HG02759 (cell line): ENCODE data around the gene ITGBL1.

Source experiments
- ATAC-seq: cut with Tn5 transposase; IDR thresholded peaks from one replicate; pipeline ENCODE4 v1.9.1; 2021; ENCODE audit warnings: mild to moderate bottlenecking, moderate library complexity; ENCODE audit not compliant: unreplicated experiment

The ITGBL1 gene

DNA sequence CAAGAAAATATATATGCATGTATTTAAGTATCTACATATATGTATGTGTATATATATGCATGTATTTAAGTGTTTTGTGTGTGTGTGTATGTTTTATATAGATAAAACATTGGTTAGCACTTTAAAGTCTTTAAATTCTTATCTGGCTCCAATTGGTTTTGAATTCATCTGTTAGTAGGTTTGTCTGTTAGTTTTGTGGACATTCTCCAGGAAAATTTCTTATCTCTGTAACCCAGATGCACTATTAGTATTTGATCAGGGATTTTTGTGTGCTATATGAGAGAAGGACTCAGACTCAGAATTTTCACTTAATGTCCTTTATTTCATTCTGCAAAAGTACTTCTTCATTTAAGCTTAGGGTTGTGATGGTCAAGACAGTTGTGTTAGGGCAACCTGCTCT lies 103.1 kb downstream of the ITGBL1 start:
- no peak for ATAC-seq

DNA sequence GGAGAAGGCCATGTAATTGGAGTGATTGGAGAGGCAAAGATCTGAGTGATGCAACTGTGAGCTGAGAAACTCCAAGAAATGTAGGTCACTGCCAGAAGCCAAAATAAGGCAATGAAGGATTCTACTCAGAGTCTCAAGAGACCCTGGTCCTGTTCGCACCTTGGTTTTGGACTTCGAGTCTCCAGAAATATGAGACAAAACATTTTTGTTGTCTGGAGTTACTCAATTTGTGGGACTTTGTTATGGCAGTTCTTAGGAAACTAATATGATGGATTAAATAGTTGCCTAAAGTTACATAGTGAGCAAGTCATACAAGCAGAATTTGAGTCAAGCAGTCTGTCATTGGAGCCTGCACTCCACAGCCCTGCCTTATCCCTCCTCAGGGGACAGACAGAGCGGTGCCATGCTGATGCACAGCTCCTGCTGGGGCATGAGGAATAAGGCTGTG lies 104.2 kb downstream of the ITGBL1 start:
- ATAC-seq = no peak

DNA sequence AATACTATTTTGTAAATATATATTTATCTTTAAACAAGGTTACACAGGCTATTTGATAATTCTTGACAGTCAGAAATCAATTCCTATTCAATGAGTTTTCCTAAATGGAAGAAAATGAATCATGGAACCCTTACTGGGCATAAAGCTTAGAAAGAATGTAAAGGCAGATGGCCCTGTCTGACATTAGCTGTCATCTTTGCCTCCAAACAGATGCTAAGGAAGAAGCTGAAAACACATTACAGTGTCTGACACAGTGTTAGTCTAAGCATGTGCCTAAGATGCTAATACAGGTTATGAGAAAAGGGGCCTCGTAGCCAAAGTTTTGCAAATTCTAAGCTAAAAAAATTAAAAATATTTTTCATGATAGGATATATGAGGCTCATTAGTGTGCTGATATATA lies 112.8 kb downstream of the ITGBL1 start:
- ATAC-seq = no peak

DNA sequence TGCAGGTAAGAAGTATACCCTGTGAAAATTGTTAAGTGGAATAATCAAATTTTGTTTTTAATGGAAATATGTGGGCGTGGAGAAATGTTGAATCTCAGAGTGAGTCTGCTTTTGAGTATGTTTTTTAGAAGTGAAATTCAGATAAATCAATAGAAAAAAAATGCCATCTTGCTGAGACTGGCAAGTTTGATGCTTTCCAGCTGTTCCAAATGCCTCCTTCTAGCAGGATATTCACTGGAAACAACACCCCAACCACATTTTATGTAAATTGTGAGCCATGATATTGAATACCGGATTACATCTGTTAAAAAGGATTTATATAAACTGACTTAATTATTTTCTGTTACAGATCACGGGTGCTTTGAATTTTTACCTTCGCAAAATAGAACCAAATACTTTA lies 115.4 kb downstream of the ITGBL1 start:
- ATAC-seq = no peak

DNA sequence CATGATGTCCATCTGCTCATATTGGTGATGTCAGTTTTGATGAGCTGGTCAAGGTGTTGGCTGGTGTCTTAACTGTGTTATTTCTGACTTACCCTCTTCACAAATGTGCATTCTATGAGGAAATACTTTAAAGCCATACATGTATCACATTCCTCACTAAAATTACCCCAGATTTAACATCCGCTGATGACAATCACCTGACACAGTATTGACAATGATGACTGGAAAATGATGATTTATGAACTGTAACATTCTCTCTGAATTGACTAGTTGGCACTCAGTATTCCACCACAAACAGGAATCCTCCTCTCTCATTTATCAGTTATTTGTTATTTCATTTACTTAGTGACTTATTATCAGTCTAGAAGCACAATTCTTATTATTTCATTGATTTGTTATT lies 117.3 kb downstream of the ITGBL1 start:
- ATAC-seq = no peak

DNA sequence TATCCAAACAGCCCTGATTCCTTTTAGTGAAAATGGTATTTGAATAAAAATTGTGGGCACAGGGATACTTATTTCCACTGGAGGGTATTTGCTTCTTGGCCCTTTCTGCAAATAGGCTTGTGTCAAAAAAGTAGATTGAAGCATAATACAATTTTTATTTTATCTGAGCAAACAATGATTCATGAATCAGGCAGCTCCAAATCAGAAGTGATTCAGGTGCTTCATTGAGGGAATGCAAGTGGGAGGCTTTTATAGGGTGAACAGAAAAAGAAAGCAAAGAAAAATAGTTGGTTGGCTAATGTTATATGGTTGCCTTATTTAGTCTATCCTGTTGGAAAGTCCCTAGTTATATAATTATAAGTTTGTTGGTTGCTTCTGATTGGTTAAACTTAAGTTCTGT lies 117.9 kb downstream of the ITGBL1 start:
- ATAC-seq = no peak

DNA sequence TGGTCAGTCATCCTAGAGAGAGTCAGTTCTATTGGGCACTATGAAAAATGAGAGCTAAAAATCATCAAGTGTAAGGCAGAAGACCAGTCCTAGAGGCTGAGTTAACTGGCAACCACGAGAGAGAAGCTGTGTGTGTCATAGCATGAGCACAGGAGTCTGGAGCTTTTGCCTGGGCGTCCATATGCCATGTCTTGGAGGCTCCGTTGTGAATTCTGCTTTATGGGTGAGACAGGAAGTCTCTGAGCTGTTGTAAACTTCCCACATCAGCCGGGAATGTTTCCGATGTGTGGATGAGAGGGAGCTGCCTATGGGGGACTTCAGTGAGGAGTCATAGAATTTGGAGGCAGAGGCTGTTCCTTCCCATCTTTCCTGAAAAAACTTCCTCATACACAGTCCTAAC lies 120.0 kb downstream of the ITGBL1 start:
- no peak for ATAC-seq

DNA sequence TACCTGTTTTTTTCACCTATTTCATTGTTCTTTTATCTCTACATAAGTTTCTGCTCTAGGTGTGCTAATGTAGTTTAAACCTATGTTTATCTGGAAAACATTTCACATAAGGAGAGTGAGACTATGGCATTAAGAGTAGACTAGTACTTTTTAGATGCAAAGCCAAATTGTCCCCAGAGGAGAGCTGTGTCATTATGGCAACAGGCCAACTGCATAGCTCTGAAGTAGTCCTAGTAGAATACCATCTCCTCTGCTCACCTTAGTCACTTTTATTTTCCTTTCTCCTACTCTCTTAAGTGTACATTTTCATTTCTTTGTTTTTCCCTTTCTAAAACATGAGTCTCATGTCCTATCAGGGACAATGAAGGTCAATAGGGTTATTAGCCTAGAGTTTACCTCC lies 123.1 kb downstream of the ITGBL1 start:
- no peak for ATAC-seq

DNA sequence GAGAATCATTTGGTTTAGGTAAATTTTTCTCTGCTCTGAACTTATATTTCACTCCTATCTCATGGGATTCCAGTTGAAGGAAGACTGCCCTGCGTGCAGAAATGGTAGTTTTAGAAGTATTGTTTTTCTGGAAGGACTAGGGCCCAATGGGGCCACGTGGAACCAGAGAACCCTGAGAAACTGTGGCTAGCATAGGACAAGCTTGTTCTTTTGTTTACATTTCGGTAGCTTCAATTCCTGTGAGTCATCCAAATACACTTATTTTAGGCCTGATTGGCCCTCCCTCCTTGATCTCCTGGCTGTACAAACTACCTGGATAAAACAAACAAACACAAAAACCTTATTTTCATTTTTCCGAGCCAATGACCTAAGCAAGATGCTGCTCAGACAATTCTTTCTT lies 124.0 kb downstream of the ITGBL1 start:
- ATAC-seq = no peak

DNA sequence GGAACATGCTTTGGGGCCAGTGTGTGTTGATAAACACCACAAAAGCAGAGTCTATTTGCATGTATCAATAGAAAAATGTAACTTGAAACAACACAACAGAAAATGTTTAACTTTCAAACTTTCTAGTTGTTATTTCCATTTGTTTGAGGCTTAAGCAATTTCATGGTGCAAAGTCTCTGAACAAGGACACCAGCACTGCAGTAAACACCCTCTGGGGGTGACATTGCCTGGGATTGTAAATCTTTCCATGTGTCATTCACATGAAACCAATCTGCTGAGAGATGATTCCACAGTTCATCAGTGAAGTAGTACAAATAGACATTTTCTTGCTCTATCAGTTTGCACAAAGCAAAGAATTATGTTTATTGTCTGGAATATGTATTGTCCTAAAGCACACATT lies 124.5 kb downstream of the ITGBL1 start:
- ATAC-seq = no peak

DNA sequence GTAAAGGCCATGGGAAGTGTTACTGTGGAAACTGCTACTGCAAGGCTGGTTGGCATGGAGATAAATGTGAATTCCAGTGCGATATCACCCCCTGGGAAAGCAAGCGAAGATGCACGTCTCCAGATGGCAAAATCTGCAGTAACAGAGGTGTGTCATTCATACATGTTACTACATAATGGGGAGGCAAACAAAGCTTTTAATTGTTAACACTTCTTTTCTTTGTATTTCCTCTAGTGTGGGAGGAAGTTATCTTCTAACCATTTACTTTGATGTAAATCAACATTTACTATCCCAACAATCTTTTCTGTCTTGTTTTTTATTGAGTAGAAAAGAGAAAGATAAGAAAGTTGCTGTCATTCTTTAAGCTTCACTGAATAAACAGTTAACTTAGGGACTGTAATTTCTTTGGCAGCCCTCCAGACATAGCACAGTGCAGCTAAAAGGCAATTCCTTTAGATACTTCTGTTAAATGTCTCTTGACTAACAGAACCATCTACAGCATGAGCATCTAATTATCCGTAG lies 126.9 kb downstream of the ITGBL1 start:
- no peak for ATAC-seq

DNA sequence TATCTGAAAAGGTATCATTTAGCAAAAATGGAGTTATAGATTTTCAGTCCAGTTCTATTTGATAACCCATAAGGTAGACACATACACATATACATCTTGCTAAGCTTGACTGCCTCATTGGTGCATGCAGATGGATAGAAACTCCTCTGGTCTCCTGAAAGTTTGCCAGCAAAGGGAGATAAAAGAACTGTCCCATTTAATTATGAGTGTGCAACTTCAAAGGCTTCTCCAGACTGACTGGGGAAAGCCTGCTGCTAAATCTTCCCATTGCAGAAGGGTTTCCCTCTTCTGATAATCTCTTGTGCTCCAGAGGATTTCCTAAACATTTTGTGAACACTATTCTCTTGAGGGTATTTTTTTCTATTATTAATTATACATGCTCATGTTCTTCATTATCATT lies 131.9 kb downstream of the ITGBL1 start:
- no peak for ATAC-seq

DNA sequence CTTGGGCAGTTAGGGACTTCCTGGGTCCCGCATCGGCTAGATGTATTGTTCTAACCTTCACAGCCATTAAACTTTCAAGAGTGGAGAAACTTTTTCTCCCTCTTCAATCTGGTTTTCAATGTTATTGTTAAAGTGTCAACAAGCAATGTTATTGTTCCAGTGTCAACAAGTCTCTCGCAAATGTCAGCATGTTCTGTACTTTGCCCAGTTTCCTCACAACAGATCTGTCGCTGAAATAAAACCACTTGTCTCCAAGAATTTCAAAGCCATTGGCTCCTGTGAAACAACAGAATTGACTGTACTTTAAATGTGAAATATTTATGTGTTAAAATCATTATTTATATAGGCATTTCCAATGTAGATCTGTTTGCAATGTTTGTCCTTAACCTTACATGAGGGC lies 138.0 kb downstream of the ITGBL1 start:
- no peak for ATAC-seq

DNA sequence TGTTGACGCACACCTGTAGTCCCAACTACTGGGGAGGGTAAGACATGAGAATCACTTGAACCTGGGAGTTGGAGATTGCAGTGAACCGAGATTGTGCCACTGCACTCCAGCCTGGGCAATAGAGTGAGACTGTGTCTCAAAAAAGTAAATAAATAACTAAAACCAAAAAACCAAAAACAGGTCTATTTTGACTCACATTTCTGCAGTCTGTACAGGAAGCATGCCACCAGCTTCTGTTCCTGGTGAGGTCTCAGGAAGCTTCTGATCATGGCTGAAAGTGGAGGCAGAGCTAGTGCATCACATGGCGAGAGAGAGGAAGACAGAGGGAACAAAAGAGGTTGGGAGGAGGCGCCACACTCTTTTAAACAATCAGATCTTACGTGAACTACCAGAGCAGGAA lies 142.5 kb downstream of the ITGBL1 start:
- ATAC-seq = no peak

DNA sequence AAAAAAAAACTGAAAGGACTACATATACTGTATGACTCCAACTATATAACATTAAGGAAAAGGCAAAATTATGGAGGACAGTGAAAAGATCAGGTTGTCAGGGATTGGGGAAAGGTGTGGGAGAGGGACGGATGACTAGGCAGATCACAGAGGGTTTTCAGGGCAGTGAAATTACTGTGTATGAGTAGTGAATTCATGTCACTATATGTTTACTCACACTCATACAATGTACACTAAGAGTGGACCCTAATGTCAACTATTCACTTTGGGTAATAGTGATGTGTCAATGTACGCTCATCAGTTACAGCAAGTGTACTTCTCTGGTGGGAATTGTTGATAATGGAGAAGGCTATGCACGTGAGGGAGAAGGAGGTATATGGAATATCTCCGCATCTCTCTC lies 144.3 kb downstream of the ITGBL1 start:
- ATAC-seq = no peak

DNA sequence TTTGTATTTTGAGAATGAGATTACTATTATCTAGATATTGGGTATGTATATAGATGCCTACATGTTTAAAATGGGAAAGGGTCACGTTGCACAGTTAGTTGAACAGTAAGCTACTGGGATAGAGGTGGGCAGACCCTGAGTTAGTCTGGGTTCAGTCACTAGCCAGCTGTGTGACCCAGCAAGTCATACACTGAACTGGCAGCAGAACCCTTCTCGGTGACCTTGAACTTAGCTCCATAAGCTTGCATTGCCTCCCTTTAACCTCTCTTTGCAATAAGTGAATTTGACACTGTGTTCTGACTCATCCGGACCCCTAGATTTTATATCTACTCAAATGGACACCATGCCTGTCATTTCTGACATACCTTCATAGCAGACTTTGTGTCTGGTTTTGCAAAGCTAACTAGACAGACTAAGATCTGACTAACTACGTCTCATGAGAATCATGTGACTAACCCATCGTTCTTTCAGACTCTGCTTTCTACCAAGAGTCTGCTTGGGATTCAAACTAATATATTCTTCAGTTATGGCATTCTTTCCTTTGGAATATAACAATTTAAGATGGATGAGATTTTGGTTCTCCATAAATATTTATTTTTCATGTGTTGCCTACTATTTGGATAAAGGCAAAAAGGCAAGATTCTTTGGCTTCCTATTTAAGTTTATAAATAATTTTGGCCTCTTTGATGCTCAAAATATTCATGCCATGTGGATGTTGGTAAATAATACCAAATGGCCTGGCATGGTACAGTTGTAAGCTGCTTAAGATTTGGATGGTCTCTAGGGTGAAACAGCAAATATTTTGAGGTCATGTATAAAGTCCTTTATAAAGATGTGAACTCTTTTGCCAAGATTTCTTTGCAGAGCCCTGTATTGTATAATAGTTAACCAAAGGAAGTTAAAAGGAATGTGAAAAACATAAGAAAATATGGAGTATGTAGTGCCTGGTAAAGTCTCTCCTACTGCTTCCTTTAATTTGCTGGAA lies 159.3 kb downstream of the ITGBL1 start:
- no peak for ATAC-seq

DNA sequence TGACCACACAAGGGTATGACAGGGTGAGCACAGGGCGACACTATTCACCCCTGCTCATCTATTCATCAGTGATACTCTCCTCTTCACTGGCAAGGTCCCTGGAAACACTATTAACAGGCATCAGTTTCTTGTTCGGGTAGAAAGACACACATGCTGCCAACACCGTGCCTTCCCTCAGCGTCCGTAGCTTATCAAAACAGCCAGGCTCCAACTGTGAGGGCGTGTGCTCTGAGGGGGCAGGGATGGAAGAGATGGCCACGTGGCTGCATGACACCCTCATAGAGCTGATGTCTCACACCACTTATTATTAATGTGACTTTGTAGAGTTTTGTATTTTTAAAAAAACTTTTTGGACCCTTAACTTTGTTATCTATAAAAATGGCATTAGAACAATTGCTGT lies 160.3 kb downstream of the ITGBL1 start:
- ATAC-seq = no peak

DNA sequence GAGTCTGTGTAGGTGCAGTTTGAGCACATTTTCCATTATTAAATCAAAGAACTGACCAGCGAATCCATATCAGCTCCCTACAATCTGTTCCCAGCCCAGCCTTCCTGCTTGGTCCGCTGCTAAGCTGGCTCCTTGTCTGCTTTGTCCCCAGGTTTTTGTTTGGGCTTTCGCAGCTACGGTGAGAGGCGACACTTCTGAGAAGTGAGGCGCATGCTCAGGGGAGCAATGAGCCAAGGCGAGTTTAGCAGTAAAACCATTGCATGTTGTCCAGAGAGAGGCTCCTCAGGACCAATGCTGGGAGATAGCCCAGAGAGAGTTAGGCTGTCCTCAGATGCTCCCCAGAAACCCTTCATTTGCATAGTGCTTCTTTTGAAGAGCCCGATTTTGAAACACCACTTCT lies 162.0 kb downstream of the ITGBL1 start:
- no peak for ATAC-seq

DNA sequence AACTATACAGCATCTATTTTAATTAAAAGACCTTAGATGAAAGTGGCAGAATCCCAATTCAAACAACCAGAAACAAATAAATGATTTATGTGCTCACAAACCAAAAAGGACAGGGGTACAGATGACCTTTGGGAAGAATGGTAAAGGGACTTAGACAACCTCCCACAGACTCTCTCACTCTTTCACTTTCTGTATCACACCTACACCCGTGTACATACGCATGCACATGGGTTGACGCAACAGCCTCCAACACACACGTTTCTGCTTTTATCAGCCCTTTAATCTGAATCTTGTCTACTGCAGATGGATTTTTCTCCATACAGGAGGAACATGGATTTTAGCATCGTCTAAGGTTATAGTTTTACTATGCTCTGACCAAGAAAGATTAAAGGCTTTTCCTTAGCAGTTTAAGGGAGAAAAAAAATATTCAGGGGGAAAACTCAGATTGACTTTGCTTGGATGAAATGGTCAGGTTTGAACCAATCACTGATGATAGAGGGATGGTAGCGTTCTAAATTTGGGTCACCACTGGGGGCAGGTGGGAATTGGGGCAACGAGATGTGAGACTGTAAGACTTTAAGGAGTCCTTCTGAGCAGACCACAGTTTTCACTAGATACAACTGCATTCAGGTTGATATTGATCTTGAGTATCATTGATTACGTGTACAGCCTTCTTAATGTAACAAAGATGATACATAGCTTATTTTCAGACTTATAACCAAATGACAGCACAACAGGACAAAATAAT lies 166.1 kb downstream of the ITGBL1 start:
- no peak for ATAC-seq

DNA sequence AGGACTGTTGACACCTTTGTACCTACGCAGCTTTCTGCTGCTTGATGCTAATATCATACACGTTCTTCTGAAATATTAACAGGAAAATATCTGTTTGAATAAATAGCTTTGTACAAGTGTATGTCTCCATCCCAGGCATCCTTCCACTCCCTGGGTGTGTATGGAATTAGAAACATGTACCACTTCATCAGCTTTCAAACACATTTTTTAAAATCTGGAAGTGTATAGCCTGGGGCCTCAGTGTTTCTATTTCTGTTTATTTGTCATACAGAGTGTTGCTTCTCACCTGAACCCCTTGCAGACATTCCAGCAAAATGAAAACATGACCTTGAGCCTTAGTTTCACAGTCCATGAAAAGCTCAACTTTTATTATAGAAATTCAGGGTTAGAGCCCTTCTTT lies 168.6 kb downstream of the ITGBL1 start:
- no peak for ATAC-seq

DNA sequence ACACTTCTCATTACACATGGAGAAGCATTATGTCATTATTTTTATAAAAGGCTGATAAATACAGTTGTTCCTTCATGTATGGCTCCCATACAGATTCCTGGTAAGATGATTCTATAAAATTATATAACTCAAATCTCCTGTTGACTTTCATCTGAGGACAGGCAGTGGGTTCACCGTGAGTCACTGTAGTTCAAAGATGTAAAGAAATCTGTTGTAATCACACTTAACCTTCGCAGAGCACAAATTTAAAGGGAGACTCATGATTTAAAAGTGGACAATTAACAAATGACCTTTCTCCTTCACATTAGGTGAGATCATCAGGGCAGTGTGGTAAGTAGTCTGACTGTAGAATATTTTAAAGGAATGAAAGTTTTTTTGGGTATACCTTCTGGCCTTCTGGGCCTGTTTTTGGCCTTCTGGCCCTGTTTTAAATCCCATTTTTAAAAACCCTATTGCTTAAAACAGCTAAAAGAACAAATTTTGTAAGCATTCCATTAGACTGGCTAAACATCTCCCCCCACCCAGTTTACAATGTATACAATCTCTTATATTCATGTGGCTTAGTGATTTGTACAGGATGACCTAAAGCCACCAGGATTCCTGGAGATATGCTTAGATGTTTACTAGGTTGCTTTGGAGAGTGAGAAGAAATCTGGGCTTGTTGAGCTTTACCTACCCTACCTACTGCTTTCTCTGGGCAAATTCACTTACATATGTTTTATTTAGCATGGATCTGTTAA lies 171.2 kb downstream of the ITGBL1 start:
- ATAC-seq = no peak
